H9 (cell line): ENCODE measurements around the gene WDFY3. TPM values are rescaled to one million over a fixed set of nuclear protein-coding genes. Genes with fewer than 3 reads are reported as not detected.

Experiments
- DNase-seq: peaks from one replicate; pipeline ENCODE4 v3.0.0-alpha.2; 2017
- H2AFZ ChIP-seq: one replicate; pipeline ENCODE4 v1.6.1; 2013; ENCODE audit warnings: mild to moderate bottlenecking, low read length, control low read depth, moderate library complexity
- H2AK5ac ChIP-seq: 2 replicates; pipeline ENCODE4 v1.6.1; 2013; ENCODE audit warnings: low read length, control low read depth, mixed read lengths; ENCODE audit not compliant: insufficient read length
- H2BK120ac ChIP-seq: one replicate; pipeline ENCODE4 v1.6.1; 2013; ENCODE audit warnings: low read depth, mild to moderate bottlenecking, low read length, control low read depth, inconsistent platforms; ENCODE audit not compliant: poor library complexity, severe bottlenecking
- H2BK12ac ChIP-seq: 2 replicates; pipeline ENCODE4 v1.6.1; 2013; ENCODE audit warnings: low read length, control low read depth, mixed read lengths, low read depth; ENCODE audit not compliant: insufficient read length
- H2BK15ac ChIP-seq: 2 replicates; pipeline ENCODE4 v1.6.1; 2013; ENCODE audit warnings: low read depth, low read length, control low read depth
- H2BK20ac ChIP-seq: one replicate; pipeline ENCODE4 v1.6.1; 2013; ENCODE audit warnings: low read depth, mild to moderate bottlenecking, low read length, control low read depth, inconsistent platforms; ENCODE audit not compliant: poor library complexity, severe bottlenecking
- H2BK5ac ChIP-seq: 2 replicates; pipeline ENCODE4 v1.6.1; 2013; ENCODE audit warnings: low read length, control low read depth, mixed read lengths; ENCODE audit not compliant: insufficient read length
- H3K14ac ChIP-seq: 2 replicates; pipeline ENCODE4 v1.6.1; 2013; ENCODE audit warnings: low read length, control low read depth; ENCODE audit not compliant: insufficient read depth
- H3K18ac ChIP-seq: 2 replicates; pipeline ENCODE4 v1.6.1; 2013; ENCODE audit warnings: low read depth, mild to moderate bottlenecking, mixed read lengths, low read length, control low read depth; ENCODE audit not compliant: insufficient read length
- H3K23ac ChIP-seq: 2 replicates; pipeline ENCODE4 v1.6.1; 2013; ENCODE audit warnings: low read length, control low read depth, mixed read lengths, low read depth; ENCODE audit not compliant: insufficient read length
- H3K23me2 ChIP-seq: 2 replicates; pipeline ENCODE4 v1.6.1; 2013; ENCODE audit warnings: low read depth, mild to moderate bottlenecking, mixed read lengths, low read length, control low read depth; ENCODE audit not compliant: insufficient read length, poor library complexity, severe bottlenecking
- H3K27ac ChIP-seq: 2 replicates; pipeline ENCODE4 v1.5.1; 2013; ENCODE audit warnings: low read length, control low read depth, mixed read lengths, low read depth; ENCODE audit not compliant: insufficient read length
- H3K27me3 ChIP-seq: 2 replicates; pipeline ENCODE4 v1.6.1; 2013; ENCODE audit warnings: low read length, control low read depth, inconsistent platforms; ENCODE audit not compliant: insufficient read depth
- H3K4ac ChIP-seq: 2 replicates; pipeline ENCODE4 v1.6.1; 2013; ENCODE audit warnings: low read depth, mild to moderate bottlenecking, control low read depth, inconsistent platforms, low read length, moderate library complexity
- H3K4me1 ChIP-seq: 2 replicates; pipeline ENCODE4 v1.6.1; 2013; ENCODE audit warnings: low read length, control low read depth, inconsistent platforms; ENCODE audit not compliant: insufficient read depth
- H3K4me2 ChIP-seq: 2 replicates; pipeline ENCODE4 v1.6.1; 2013; ENCODE audit warnings: low read length, control low read depth, mixed read lengths; ENCODE audit not compliant: insufficient read length, insufficient read depth
- H3K56ac ChIP-seq: 2 replicates; pipeline ENCODE4 v1.6.1; 2013; ENCODE audit warnings: low read depth, mild to moderate bottlenecking, mixed read lengths, low read length, control low read depth; ENCODE audit not compliant: insufficient read length
- H3K79me1 ChIP-seq: 2 replicates; pipeline ENCODE4 v1.6.1; 2013; ENCODE audit warnings: low read depth, mild to moderate bottlenecking, moderate library complexity, low read length, control low read depth, inconsistent platforms; ENCODE audit not compliant: insufficient read depth, poor library complexity, severe bottlenecking
- H3K79me2 ChIP-seq: 2 replicates; pipeline ENCODE4 v1.6.1; 2013; ENCODE audit warnings: low read length, control low read depth, inconsistent platforms; ENCODE audit not compliant: insufficient read depth
- H3K9ac ChIP-seq: 2 replicates; pipeline ENCODE4 v1.6.1; 2013; ENCODE audit warnings: low read length, control low read depth, mixed read lengths; ENCODE audit not compliant: insufficient read length; ENCODE audit errors: extremely low read depth
- H3K9me3 ChIP-seq: one replicate; pipeline ENCODE4 v1.6.1; 2013; ENCODE audit warnings: low read depth, low read length, inconsistent platforms; ENCODE audit not compliant: control insufficient read depth
- H3T11ph ChIP-seq: one replicate; pipeline ENCODE4 v1.6.1; 2013; ENCODE audit warnings: mild to moderate bottlenecking, low read length, control low read depth, inconsistent platforms
- H4K20me1 ChIP-seq: one replicate; pipeline ENCODE4 v1.6.1; 2013; ENCODE audit not compliant: control insufficient read depth, insufficient read length, insufficient read depth
- H4K5ac ChIP-seq: 2 replicates; pipeline ENCODE4 v1.6.1; 2013; ENCODE audit warnings: low read depth, mild to moderate bottlenecking, mixed read lengths, low read length, control low read depth; ENCODE audit not compliant: insufficient read length
- H4K8ac ChIP-seq: replicated peaks from 2 replicates; pipeline ENCODE4 v1.6.1; 2013; ENCODE audit warnings: low read length, control low read depth, mixed read lengths, low read depth; ENCODE audit not compliant: insufficient read length
- H4K91ac ChIP-seq: 2 replicates; pipeline ENCODE4 v1.6.1; 2013; ENCODE audit warnings: low read depth, mild to moderate bottlenecking, moderate library complexity, mixed read lengths, low read length, control low read depth; ENCODE audit not compliant: insufficient read length
- H3K27ac Mint-ChIP-seq, 3 experiments: 2 replicates in 2 of 3; 3 replicates in 1 of 3; pipeline ENCODE4 v1.8.0; 2020 to 2021; ENCODE audit warnings: mixed read lengths in 3 of 3, mild to moderate bottlenecking in 1 of 3, moderate library complexity in 1 of 3
- H3K27me3 Mint-ChIP-seq: 2 replicates; pipeline ENCODE4 v1.8.0; 2021; ENCODE audit warnings: low read depth, mild to moderate bottlenecking, moderate library complexity, mixed read lengths
- H3K36me3 Mint-ChIP-seq, 3 experiments: 2 replicates in 2 of 3; 3 replicates in 1 of 3; pipeline ENCODE4 v1.8.0; 2020 to 2021; ENCODE audit warnings: low read depth in 3 of 3, mixed read lengths in 3 of 3; ENCODE audit not compliant: insufficient read depth in 1 of 3
- H3K4me1 Mint-ChIP-seq, 2 experiments: 2 replicates each; pipeline ENCODE4 v1.8.0; 2020; ENCODE audit warnings: mixed read lengths in 2 of 2
- H3K4me3 Mint-ChIP-seq, 2 experiments: 2 replicates in 1 of 2; 3 replicates in 1 of 2; pipeline ENCODE4 v1.8.0; 2020 to 2021; ENCODE audit warnings: mild to moderate bottlenecking in 2 of 2, mixed read lengths in 2 of 2, moderate library complexity in 1 of 2
- H3K9me3 Mint-ChIP-seq, 2 experiments: 2 replicates in 1 of 2; 3 replicates in 1 of 2; pipeline ENCODE4 v1.8.0; 2020; ENCODE audit warnings: mild to moderate bottlenecking in 2 of 2, mixed read lengths in 2 of 2, moderate library complexity in 1 of 2
- CTCF ChIP-seq: fragments of 200-600 bp; sonication (generic); conservative IDR thresholded peaks from 3 replicates; pipeline ENCODE4 v1.8.0; 2021; ENCODE audit warnings: antibody characterized with exemption, mild to moderate bottlenecking
- WGBS: extraction: QIAGEN DNeasy Blood & Tissue Kit; methylation state at CpG from one replicate; pipeline ENCODE4 v1.1.7; 2013; ENCODE audit warnings: missing lambda C conversion rate, low lambda C conversion rate, mixed read lengths; ENCODE audit not compliant: insufficient read length; ENCODE audit errors: extremely low coverage; 5-methylcytosine and 5-hydroxymethylcytosine counted together
- total RNA-seq: library from RNA; stranded (reverse); gene quantifications from 2 replicates; pipeline ENCODE4 v1.2.1, GENCODE V29; 2021

WDFY3 gene
- total RNA-seq, 1 experiment from 2014 or later, result 54.6 TPM

- H3K23me2 ChIP-seq, result no peaks in the 10 kb centered on the region
- H3K56ac ChIP-seq, result no peak overlapping the region
- Mint-ChIP-seq H3K27ac (no peak overlapping the region), H3K27me3 (no peaks in the 10 kb centered on the region), H3K4me3 (no peak overlapping the region), H3K36me3 (peaks cover 6 to 62% (median 41%) of the 10 kb centered on the region in 3 experiments; a peak in 6 of 7 replicates), H3K4me1 (no peaks in the 10 kb centered on the region), H3K9me3 (no peaks in the 10 kb centered on the region)
- no peak overlapping the region for H4K91ac ChIP-seq
- no peak for DNase-seq
- no peak overlapping the region for H4K8ac ChIP-seq
- no peaks in the 10 kb centered on the region for H3K27me3 ChIP-seq
- H2BK20ac ChIP-seq, result no peak overlapping the region
- H3K79me1 ChIP-seq, result no peaks in the 10 kb centered on the region
- H3K18ac ChIP-seq, result no peak overlapping the region
- no peak overlapping the region for H3K4ac ChIP-seq
- no peak overlapping the region for H2BK15ac ChIP-seq
- H3T11ph ChIP-seq, result no peak overlapping the region
- no peak overlapping the region for H3K14ac ChIP-seq
- H2BK120ac ChIP-seq, result no peak overlapping the region
- no peak overlapping the region for H4K5ac ChIP-seq
- no peak overlapping the region for H3K27ac ChIP-seq
- TF ChIP-seq CTCF, result peak; percentile 81
- WGBS, result no CpG with 5 or more reads among the region's 1 CpG
- H3K23ac ChIP-seq, result no peak overlapping the region
- no peaks in the 10 kb centered on the region for H4K20me1 ChIP-seq
- no peaks in the 10 kb centered on the region for H3K79me2 ChIP-seq
- no peak overlapping the region for H2BK5ac ChIP-seq
- H3K9ac ChIP-seq, result no peak overlapping the region
- no peak overlapping the region for H2AK5ac ChIP-seq
- H3K9me3 ChIP-seq, result no peaks in the 10 kb centered on the region
- H2AFZ ChIP-seq, result no peak overlapping the region
- H2BK12ac ChIP-seq, result no peak overlapping the region
- H3K4me2 ChIP-seq, result no peak overlapping the region
- H3K4me1 ChIP-seq, result no peaks in the 10 kb centered on the region
Measured at GRCh38 chr4:84750260-84750959, 216.1 kb downstream of the WDFY3 start.
